Esophagus squamous epithelium (tissue), 5 donors: Measurements from ENCODE around the gene KRT39. TPM values are rescaled to one million over a fixed set of nuclear protein-coding genes. Genes with fewer than 3 reads are reported as not detected.

ENCODE experiments used
- DNase-seq: peaks from one replicate; lab custom pipeline; 2025; lab: John Stamatoyannopoulos, UW
- H3K27ac ChIP-seq, 4 donors: fragments of 200-600 bp; sonication (generic); one replicate each; pipeline ENCODE4 v1.5.1; 2016 to 2019; ENCODE audit warnings: mild to moderate bottlenecking in 1 of 4
- H3K27me3 ChIP-seq, 4 donors: fragments of 200-600 bp; sonication (generic); 1 replicate in 3 of 4; 2 replicates in 1 of 4; pipeline versions ENCODE4 v1.5.1 to v1.6.0; 2017 to 2021; ENCODE audit warnings: antibody characterized with exemption in 1 of 4
- H3K36me3 ChIP-seq, 3 donors: fragments of 200-600 bp; sonication (generic); one replicate each; pipeline ENCODE4 v1.5.1; 2016 to 2019
- H3K4me1 ChIP-seq, 3 donors: fragments of 200-600 bp; sonication (generic); one replicate each; pipeline ENCODE4 v1.5.1; 2017 to 2019
- H3K4me3 ChIP-seq, 4 donors: fragments of 200-600 bp; sonication (generic); 1 replicate in 3 of 4; 2 replicates in 1 of 4; pipeline ENCODE4 v1.5.1; 2016 to 2019; ENCODE audit warnings: mild to moderate bottlenecking in 2 of 4, moderate library complexity in 1 of 4
- H3K9me3 ChIP-seq, 3 donors: fragments of 200-600 bp; sonication (generic); one replicate each; pipeline ENCODE4 v1.5.1; 2016 to 2019
- CTCF ChIP-seq, 6 experiments: fragments of 450-650 bp in 4 of 6; fragments of 200-600 bp in 2 of 6; sonication (generic) in 2 of 6; IDR thresholded peaks; one replicate each; pipeline ENCODE4 v1.5.1; 2016 to 2019; ENCODE audit warnings: antibody characterized with exemption in 6 of 6, mild to moderate bottlenecking in 4 of 6, moderate library complexity in 4 of 6
- POLR2A ChIP-seq, 4 donors: fragments of 450-650 bp; IDR thresholded peaks; one replicate each; pipeline ENCODE4 v1.6.1; 2017; ENCODE audit warnings: antibody characterized with exemption in 4 of 4, mild to moderate bottlenecking in 4 of 4, moderate library complexity in 3 of 4
- WGBS, 2 donors: methylation state at CpG; one replicate each; pipeline ENCODE4 v1.1.5; 2018; 5-methylcytosine and 5-hydroxymethylcytosine counted together
- intact Hi-C: fragments of 100-400 bp; cut with DNase I; formaldehyde crosslinking; loops from one replicate; pipeline ENCODE4 v1.15.0; 2022
- total RNA-seq, 4 donors: library from RNA; depleted of rRNA; stranded (reverse); fragments of >200 nt; gene quantifications; one replicate each; pipeline ENCODE4 v1.1.0, GENCODE V29; 2016
- donor health status: DM: yes; HTN: yes; CAD: no.

Gene KRT39
- total RNA-seq, 4 donors from 2014 or later = not detected

- no peaks in the 10 kb centered on the region for H3K9me3 ChIP-seq
- no peak for TF ChIP-seq CTCF (IDR thresholded peaks at IDR 0.05)
- no peak for TF ChIP-seq POLR2A (IDR thresholded peaks at IDR 0.05)
- intact Hi-C loops = no loop called here
- H3K4me1 ChIP-seq = peaks cover 0 to 25% (median 9%) of the 10 kb centered on the region in 3 donors
- H3K27me3 ChIP-seq = peaks cover 0 to 50% (median 0%) of the 10 kb centered on the region in 4 donors
- WGBS, 2 donors = 53 to 65% methylated on average over 10 of the region's 10 CpGs
- H3K36me3 ChIP-seq = no peaks in the 10 kb centered on the region
- H3K27ac ChIP-seq = no peak overlapping the region
- no peak overlapping the region for H3K4me3 ChIP-seq
- DNase-seq = no peak
These were observed 17.3 kb downstream of the KRT39 start for GRCh38 chr17:40949418-40949817.

GRCh38 chr17:40947929-40948328 is 18.8 kb downstream of the KRT39 start:
- Histone ChIP-seq H3K4me3 (no peak overlapping the region), H3K9me3 (no peaks in the 10 kb centered on the region), H3K36me3 (no peaks in the 10 kb centered on the region), H3K27ac (no peak overlapping the region), H3K27me3 (peaks cover 0 to 45% (median 0%) of the 10 kb centered on the region in 4 donors), H3K4me1 (peaks cover 0 to 10% (median 4%) of the 10 kb centered on the region in 3 donors)
- no peak for DNase-seq
- WGBS, 2 donors = 72 to 78% methylated on average over 2 of the region's 2 CpGs
- no peak for TF ChIP-seq CTCF (IDR thresholded peaks at IDR 0.05)
- TF ChIP-seq POLR2A (IDR thresholded peaks at IDR 0.05) = no peak
- intact Hi-C loops = no loop called here

GRCh38 chr17:40945414-40945813 is 21.3 kb downstream of the KRT39 start:
- TF ChIP-seq CTCF (IDR thresholded peaks at IDR 0.05) (no peak), POLR2A (IDR thresholded peaks at IDR 0.05) (no peak)
- H3K27me3 ChIP-seq = peaks cover 0 to 40% (median 0%) of the 10 kb centered on the region in 4 donors
- no peaks in the 10 kb centered on the region for H3K9me3 ChIP-seq
- H3K4me3 ChIP-seq = no peak overlapping the region
- H3K4me1 ChIP-seq = no peaks in the 10 kb centered on the region
- WGBS, 2 donors = 84 to 87% methylated on average over 6 of the region's 6 CpGs
- intact Hi-C loops = no loop called here
- no peak overlapping the region for H3K27ac ChIP-seq
- DNase-seq = no peak
- no peaks in the 10 kb centered on the region for H3K36me3 ChIP-seq

GRCh38 chr17:40944531-40944930 is 22.2 kb downstream of the KRT39 start:
- Histone ChIP-seq H3K4me1 (no peaks in the 10 kb centered on the region), H3K27me3 (peaks cover 0 to 34% (median 0%) of the 10 kb centered on the region in 4 donors), H3K9me3 (no peaks in the 10 kb centered on the region), H3K27ac (no peak overlapping the region), H3K4me3 (no peak overlapping the region), H3K36me3 (no peaks in the 10 kb centered on the region)
- DNase-seq = no peak
- 48 to 61% methylated on average over 1 of the region's 1 CpG for WGBS, 2 donors
- TF ChIP-seq POLR2A (IDR thresholded peaks at IDR 0.05) (no peak), CTCF (IDR thresholded peaks at IDR 0.05) (no peak)
- intact Hi-C loops = no loop called here

GRCh38 chr17:40942553-40942952 is 24.2 kb downstream of the KRT39 start:
- intact Hi-C loops = no loop called here
- Histone ChIP-seq H3K36me3 (no peaks in the 10 kb centered on the region), H3K27ac (no peak overlapping the region), H3K4me1 (peaks cover 0 to 6% (median 0%) of the 10 kb centered on the region in 3 donors), H3K4me3 (no peak overlapping the region), H3K27me3 (peaks cover 0 to 15% (median 0%) of the 10 kb centered on the region in 4 donors), H3K9me3 (no peaks in the 10 kb centered on the region)
- no peak for TF ChIP-seq POLR2A (IDR thresholded peaks at IDR 0.05)
- no peak for TF ChIP-seq CTCF (IDR thresholded peaks at IDR 0.05)
- 78 to 80% methylated on average over 3 of the region's 3 CpGs for WGBS, 2 donors
- no peak for DNase-seq
